Mesodermal cell (in vitro differentiated cells): ENCODE measurements around the gene PF4V1.
A peak's percentile ranks its signal among the peaks of the same experiment; 100 is the strongest.

ENCODE experiments used
- H3K27ac ChIP-seq: 2 replicates; pipeline ENCODE4 v1.7.0; 2013; ENCODE audit warnings: mild to moderate bottlenecking, low read depth, low read length, moderate library complexity; ENCODE audit not compliant: severe bottlenecking
- H3K36me3 ChIP-seq: 2 replicates; pipeline ENCODE4 v1.7.1; 2013; ENCODE audit warnings: mild to moderate bottlenecking, low read length, moderate library complexity; ENCODE audit not compliant: control insufficient read depth, insufficient read depth
- H3K4me1 ChIP-seq: one replicate; pipeline ENCODE4 v1.7.1; 2013; ENCODE audit warnings: mild to moderate bottlenecking, low read length; ENCODE audit not compliant: insufficient read depth, control insufficient read depth, poor library complexity, severe bottlenecking
- H3K4me3 ChIP-seq: 2 replicates; pipeline ENCODE4 v1.7.0; 2013; ENCODE audit warnings: low read length, control low read depth, mild to moderate bottlenecking; ENCODE audit not compliant: insufficient read depth, poor library complexity, severe bottlenecking; ENCODE audit errors: extremely low read depth
- H3K9me3 ChIP-seq: 2 replicates; pipeline ENCODE4 v1.7.1; 2013; ENCODE audit warnings: mild to moderate bottlenecking, low read length, moderate library complexity; ENCODE audit not compliant: control insufficient read depth
- WGBS, 2 experiments: methylation state at CpG; one replicate each; pipeline ENCODE4 v1.1.5; 2013; ENCODE audit warnings: missing lambda C conversion rate in 2 of 2; ENCODE audit not compliant: insufficient coverage in 2 of 2; 5-methylcytosine and 5-hydroxymethylcytosine counted together

PF4V1 gene

DNA sequence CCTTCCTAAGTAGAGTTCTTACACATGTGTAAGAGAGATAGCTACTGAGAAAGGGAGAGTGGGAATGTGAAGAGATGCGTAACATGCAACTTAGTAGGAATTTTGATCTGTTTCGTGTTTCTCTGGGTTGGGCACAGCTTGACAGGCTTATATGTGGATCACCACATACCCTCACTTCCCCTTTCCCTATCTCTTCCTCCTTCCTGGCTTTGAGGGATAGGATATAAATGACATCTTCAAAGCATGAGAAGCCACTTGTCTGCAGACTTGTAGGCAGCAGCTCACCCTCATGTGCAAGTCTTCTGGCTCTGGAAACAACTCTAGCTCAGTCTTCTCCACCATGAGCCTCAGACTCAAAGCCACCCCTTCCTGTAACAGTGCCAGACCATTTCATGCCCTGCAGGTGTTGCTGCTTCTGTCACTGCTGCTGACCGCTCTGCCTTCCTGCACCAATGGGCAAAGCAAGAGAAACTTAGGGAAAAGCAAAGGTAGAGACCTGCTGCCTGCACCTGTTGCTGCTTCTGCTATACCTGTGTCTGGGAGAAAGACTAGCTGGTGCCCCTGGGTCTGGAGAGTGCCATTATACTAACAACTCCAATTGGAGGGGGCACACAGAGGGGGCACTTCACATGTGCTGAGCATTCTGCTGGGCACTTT is 5.4 kb upstream of the PF4V1 start:
- WGBS, 2 experiments = 91 to 100% methylated on average over 1 of the region's 3 CpGs
- no peaks in the 10 kb centered on the region for H3K9me3 ChIP-seq

DNA sequence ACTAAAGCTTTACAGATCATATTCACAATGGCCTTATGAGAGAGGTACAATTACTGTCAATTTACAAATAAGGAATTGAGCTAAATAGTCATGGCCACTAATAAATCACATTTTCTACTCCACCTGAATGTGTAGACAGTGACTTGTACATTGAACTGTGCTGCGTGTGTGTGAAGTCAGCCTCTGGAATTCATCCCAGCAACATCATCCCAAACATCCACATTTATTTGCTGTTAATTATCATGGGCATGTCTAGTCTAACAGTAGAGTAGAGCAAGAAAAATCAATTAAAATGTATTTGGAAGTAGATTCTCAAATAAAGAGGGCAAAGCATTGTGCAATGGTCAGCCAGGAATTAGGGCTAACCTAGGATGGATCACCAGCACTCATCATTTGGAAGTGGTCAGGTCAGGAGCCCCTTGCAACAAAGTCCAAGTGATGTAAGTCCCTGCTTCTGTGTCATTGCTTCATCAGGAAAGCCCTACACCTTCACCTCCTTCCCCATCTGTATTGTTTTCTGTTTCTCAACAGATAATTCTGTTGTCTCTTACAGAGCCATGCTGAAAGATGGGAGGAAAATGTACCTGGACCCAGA is 4.8 kb upstream of the PF4V1 start:
- Histone ChIP-seq H3K36me3 (no peaks in the 10 kb centered on the region), H3K27ac (no peak overlapping the region), H3K4me3 (no peak overlapping the region), H3K4me1 (no peaks in the 10 kb centered on the region), H3K9me3 (no peaks in the 10 kb centered on the region)
- WGBS, 2 experiments = no CpG with 5 or more reads among the region's 1 CpG

More for the DNA sequence above, 5.4 kb upstream of the PF4V1 start:
- no peaks in the 10 kb centered on the region for H3K36me3 ChIP-seq
- no peak overlapping the region for H3K27ac ChIP-seq
- no peaks in the 10 kb centered on the region for H3K4me1 ChIP-seq
- H3K4me3 ChIP-seq = no peak overlapping the region

DNA sequence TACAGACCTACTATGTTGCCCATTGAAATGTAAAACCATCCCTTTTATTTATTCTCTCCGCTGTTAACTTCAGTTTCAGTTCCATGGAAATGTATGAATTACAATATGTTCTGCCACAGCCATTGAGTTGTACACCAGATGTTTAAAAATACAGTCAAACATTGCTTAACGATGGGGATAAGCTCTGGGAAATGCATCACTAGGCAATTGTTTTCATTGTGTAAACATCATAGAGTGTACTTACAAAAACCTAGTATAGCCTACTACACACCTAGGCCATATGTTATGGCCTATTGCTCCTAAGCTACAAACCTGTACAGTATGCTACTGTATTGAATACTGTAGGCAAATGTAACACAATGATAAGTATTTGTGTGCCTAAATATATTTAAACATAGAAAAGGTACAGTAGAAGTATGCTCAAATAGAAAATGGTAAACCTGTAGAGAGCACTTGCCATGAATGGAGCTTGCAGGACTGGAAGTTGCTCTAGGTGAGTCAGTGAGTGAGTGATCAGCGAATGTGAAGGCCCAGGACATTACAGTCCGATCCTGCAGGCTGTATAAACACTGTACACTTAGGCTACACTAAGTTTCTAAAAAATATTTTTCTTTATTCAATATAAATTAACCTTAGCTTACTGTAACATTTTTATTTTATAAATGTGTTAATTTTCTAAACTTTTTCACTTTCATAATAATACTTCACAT is 2.7 kb upstream of the PF4V1 start:
- no peaks in the 10 kb centered on the region for H3K4me1 ChIP-seq
- no CpG with 5 or more reads among the region's 4 CpGs for WGBS, 2 experiments
- H3K27ac ChIP-seq = no peak overlapping the region
- no peaks in the 10 kb centered on the region for H3K9me3 ChIP-seq
- no peak overlapping the region for H3K4me3 ChIP-seq
- H3K36me3 ChIP-seq = no peaks in the 10 kb centered on the region

DNA sequence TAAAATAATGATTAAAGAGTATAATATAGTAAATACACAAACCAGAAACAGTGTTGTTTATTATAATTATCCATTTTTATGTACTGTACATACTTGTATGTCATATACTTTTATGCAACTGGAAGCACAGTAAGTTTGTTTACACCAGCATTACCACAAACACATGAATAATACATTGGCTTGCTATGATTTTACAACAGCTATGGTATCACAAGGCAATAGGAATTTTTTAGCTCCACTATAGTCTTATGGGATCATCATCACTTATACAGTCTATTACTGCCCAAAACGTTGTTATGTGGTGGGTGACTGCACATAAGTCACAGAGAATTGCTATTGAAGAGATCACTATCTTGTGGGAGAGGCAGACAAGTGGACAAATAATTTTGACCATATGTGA is 1.8 kb upstream of the PF4V1 start:
- H3K27ac ChIP-seq = no peak overlapping the region
- WGBS, 2 experiments = no CpG with 5 or more reads among the region's 1 CpG
- H3K9me3 ChIP-seq = no peaks in the 10 kb centered on the region
- no peak overlapping the region for H3K4me3 ChIP-seq
- H3K36me3 ChIP-seq = no peaks in the 10 kb centered on the region
- H3K4me1 ChIP-seq = no peaks in the 10 kb centered on the region

DNA sequence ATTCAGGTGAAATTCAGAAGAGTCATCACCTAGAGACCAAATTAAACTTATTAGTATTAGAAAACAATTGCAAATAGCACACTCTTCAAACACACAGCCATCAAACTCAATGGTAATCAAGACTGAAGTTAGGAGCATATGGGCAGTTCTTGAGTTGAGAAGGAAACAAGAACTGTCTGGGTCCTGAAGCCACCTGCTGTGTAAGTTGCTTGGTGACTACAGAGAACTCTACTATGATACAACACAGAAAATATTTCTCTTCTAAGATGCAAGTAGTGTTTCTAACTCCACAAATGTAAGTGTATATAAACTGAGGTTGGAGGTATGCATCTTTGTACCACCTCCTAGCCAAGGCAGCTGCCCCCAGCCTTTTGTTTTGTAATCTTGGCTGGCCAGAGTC is 325 bp upstream of the PF4V1 start:
- H3K4me3 ChIP-seq = no peak overlapping the region
- no peaks in the 10 kb centered on the region for H3K9me3 ChIP-seq
- no peaks in the 10 kb centered on the region for H3K4me1 ChIP-seq
- no peak overlapping the region for H3K27ac ChIP-seq
- H3K36me3 ChIP-seq = no peaks in the 10 kb centered on the region

DNA sequence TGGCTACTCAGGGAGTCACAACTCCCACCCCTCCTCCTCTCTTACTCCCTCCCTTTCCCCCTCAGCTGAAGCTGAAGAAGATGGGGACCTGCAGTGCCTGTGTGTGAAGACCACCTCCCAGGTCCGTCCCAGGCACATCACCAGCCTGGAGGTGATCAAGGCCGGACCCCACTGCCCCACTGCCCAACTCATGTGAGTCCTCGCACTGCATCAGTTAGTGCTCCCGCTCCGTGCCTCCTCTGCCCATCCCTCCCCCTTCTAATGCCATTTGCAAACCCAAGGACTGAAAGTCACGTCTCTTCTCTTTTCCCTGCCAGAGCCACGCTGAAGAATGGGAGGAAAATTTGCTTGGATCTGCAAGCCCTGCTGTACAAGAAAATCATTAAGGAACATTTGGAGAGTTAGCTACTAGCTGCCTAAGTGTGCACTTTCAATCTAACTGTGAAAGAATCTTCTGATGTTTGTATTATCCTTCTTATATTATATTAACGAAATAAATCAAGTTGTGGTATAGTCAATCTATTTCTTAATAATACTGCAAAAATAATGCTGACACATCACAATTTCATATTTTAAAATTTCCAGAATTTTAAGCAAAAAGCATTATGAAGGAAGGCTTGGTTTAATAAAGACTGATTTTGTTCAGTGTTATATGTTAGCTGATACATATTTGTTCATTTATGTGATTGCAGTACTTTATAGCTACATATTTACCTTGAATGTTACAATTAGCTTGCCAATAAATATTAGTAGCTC is 800 bp downstream of the PF4V1 start:
- Histone ChIP-seq H3K4me3 (no peak overlapping the region), H3K36me3 (no peaks in the 10 kb centered on the region), H3K27ac (no peak overlapping the region), H3K9me3 (no peaks in the 10 kb centered on the region), H3K4me1 (no peaks in the 10 kb centered on the region)
- WGBS, 2 experiments = 80 to 100% methylated on average over 2 to 3 of the region's 8 CpGs

DNA sequence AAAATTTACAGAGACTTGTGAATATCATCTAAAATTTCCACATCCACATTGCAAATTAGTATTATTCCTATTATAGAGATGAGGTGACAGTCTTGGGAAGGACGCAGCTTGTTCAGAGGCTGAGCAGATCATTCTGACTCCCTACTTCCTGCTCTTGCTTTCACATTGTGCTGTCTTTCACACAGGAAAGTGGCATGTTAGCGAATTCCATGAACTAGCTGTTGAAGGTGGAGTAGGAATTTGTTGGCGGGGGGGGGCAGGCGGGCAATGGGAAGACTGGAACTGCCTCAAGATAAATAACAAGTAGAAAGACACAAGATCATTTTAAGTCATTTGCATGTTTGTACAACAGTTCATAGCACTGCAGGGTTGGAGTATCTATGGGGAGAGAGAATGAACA is 2.3 kb downstream of the PF4V1 start:
- no peaks in the 10 kb centered on the region for H3K9me3 ChIP-seq
- H3K36me3 ChIP-seq = no peaks in the 10 kb centered on the region
- WGBS, 2 experiments = 80% methylated on average over 1 of the region's 4 CpGs; no CpG with 5 or more reads in 1 of the 2 experiments
- no peak overlapping the region for H3K4me3 ChIP-seq
- peaks cover 8% of the 10 kb centered on the region for H3K4me1 ChIP-seq
- H3K27ac ChIP-seq = no peak overlapping the region

DNA sequence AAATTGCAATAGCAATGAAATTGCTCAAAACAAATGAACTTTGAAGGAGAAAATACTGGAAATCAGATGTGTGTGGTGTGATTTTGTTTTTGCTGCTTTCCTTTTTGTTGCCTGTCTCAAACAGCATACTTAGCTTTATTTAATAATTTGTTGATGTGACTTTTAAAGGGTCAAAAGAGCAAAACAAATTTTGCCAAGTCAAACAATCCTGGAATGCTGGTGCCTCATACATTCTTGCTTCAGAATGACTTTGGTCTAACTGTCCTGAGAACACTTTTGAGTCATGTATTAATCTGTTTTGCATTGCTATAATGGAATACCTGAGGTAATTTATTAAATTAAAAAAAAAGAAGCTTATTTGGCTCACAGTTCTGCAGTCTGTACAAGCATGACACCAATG is 3.4 kb downstream of the PF4V1 start:
- Histone ChIP-seq H3K4me1 (peaks cover 9% of the 10 kb centered on the region), H3K9me3 (no peaks in the 10 kb centered on the region), H3K27ac (no peak overlapping the region), H3K4me3 (no peak overlapping the region), H3K36me3 (no peaks in the 10 kb centered on the region)

DNA sequence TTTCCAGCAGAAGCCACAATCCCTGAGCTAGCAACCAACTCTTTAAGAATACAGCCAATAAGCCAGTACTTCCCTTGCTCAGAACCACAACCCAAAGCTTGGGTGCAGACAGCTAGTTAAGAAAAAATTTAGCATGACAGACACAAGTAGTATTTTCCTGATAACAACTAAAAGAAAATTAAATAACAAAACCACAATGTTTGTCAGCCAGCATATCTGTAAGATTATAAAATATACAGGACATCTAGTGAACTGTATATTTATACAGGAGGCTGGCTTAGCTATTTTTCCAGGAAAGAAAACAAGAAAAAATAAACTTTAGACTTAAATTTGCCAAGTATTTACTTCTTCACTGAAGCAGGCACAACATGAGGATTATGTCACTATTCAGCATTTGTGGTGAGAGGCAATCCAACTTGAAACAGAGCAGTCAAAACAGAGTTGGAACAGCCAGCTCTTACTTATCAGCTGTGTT is 6.6 kb downstream of the PF4V1 start:
- Histone ChIP-seq H3K27ac (peak overlapping the region; percentile 42), H3K36me3 (no peaks in the 10 kb centered on the region), H3K9me3 (no peaks in the 10 kb centered on the region), H3K4me3 (no peak overlapping the region), H3K4me1 (peaks cover 9% of the 10 kb centered on the region)

DNA sequence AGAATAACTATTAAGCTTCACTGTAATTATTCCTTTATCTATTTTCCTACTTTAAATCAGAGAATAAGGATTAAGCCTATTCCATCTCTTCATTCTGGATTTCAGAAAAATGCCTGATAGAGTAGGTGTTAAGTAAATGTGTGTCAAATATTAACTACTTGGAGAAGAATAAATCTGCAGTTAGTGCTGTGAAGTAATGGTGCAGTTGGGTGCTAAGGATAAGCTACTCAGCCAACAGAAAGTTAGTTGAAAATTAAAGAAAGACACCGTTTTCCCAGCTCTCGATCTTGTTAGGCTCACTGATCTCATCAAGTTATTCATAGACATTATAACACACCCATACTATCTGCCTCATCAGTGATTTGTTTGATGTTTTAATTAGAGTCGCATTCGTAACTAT is 7.1 kb downstream of the PF4V1 start:
- no CpG with 5 or more reads among the region's 4 CpGs for WGBS, 2 experiments
- H3K4me1 ChIP-seq = peaks cover 9% of the 10 kb centered on the region
- no peak overlapping the region for H3K27ac ChIP-seq
- H3K4me3 ChIP-seq = no peak overlapping the region
- H3K9me3 ChIP-seq = no peaks in the 10 kb centered on the region
- H3K36me3 ChIP-seq = no peaks in the 10 kb centered on the region
